Measurements from ENCODE around the gene WDR86. TPM values are rescaled to one million over a fixed set of nuclear protein-coding genes. Genes with fewer than 3 reads are reported as not detected.

The WDR86 gene
- total RNA-seq, 2 experiments from 2014 or later: 0.25 TPM

GRCh38 chr7:151402029-151402835 lies 7.6 kb downstream of the WDR86 start:
- intact Hi-C loops (cut with micrococcal nuclease): no loop called here
- Mint-ChIP-seq H3K36me3 (ENCODE audit: low read depth) (no peaks in the 10 kb centered on the region), H3K27ac (no peak overlapping the region), H3K4me1 (ENCODE audit: low read depth) (peaks cover 4% of the 10 kb centered on the region), H3K4me3 (no peak overlapping the region), H3K9me3 (peaks cover 4% of the 10 kb centered on the region), H3K27me3 (no peaks in the 10 kb centered on the region)
- POLR2A ChIA-PET: no interaction called here
- DNase-seq (no peak), ATAC-seq (no peak)
- CTCF ChIA-PET: no interaction called here
- TF ChIP-seq CTCF (IDR thresholded peaks at IDR 0.05): no peak

- no peak for DNase-seq
Measured at GRCh38 chr7:151400626-151401315, 9.1 kb downstream of the WDR86 start.

GRCh38 chr7:151399906-151400305 lies 9.9 kb downstream of the WDR86 start:
- Mint-ChIP-seq H3K27ac (no peak overlapping the region), H3K4me3 (no peak overlapping the region), H3K9me3 (peaks cover 4% of the 10 kb centered on the region), H3K27me3 (no peaks in the 10 kb centered on the region), H3K4me1 (ENCODE audit: low read depth) (peaks cover 4% of the 10 kb centered on the region), H3K36me3 (ENCODE audit: low read depth) (no peaks in the 10 kb centered on the region)
- POLR2A ChIA-PET: no interaction called here
- CTCF ChIA-PET: interaction anchor here (0.6 to 1.8 kb wide), 3 partner anchors 28 to 84 kb away, joined by 3 to 7 read pairs (median 4); no protein-coding TSS in a partner anchor
- no peak for TF ChIP-seq CTCF (IDR thresholded peaks at IDR 0.05)
- intact Hi-C loops (cut with micrococcal nuclease): no loop called here
- DNase-seq: no peak
- ATAC-seq: no peak

More at GRCh38 chr7:151400626-151401315, 9.1 kb downstream of the WDR86 start:
- H3K9me3 Mint-ChIP-seq: peaks cover 4% of the 10 kb centered on the region
- POLR2A ChIA-PET: no interaction called here
- no peaks in the 10 kb centered on the region for H3K36me3 Mint-ChIP-seq (ENCODE audit: low read depth)
- TF ChIP-seq CTCF (IDR thresholded peaks at IDR 0.05): no peak
- CTCF ChIA-PET: interaction anchor here (1.1 kb wide), 1 partner anchor 48 kb away, joined by 3 read pairs; no protein-coding TSS in a partner anchor
- intact Hi-C loops (cut with micrococcal nuclease): no loop called here
- H3K27ac Mint-ChIP-seq: no peak overlapping the region
- no peak for ATAC-seq
- no peak overlapping the region for H3K4me3 Mint-ChIP-seq
- peaks cover 4% of the 10 kb centered on the region for H3K4me1 Mint-ChIP-seq (ENCODE audit: low read depth)
- no peaks in the 10 kb centered on the region for H3K27me3 Mint-ChIP-seq

- Mint-ChIP-seq H3K27ac (no peak overlapping the region), H3K4me3 (no peak overlapping the region), H3K9me3 (peaks cover 4% of the 10 kb centered on the region), H3K27me3 (no peaks in the 10 kb centered on the region), H3K4me1 (ENCODE audit: low read depth) (peaks cover 4% of the 10 kb centered on the region), H3K36me3 (ENCODE audit: low read depth) (no peaks in the 10 kb centered on the region)
- intact Hi-C loops (cut with micrococcal nuclease): no loop called here
- POLR2A ChIA-PET: no interaction called here
- no peak for TF ChIP-seq CTCF (IDR thresholded peaks at IDR 0.05)
- CTCF ChIA-PET: interaction anchor here (0.8 to 1.8 kb wide), 4 partner anchors 31 to 88 kb away, joined by 3 to 7 read pairs (median 4); no protein-coding TSS in a partner anchor
- ATAC-seq (no peak), DNase-seq (no peak)
Measured at GRCh38 chr7:151399305-151399601, 10.6 kb downstream of the WDR86 start.

Measured in activated CD8-positive, alpha-beta T cell treated with anti-CD3 and anti-CD28 coated beads for 36 hours (primary cell).